Retina (tissue), 1 donor: Measurements from ENCODE around the gene PXMP2.

Source experiments
- DNase-seq: peaks from one replicate; pipeline ENCODE4 v3.0.0-alpha.2; 2016

The PXMP2 gene

DNA sequence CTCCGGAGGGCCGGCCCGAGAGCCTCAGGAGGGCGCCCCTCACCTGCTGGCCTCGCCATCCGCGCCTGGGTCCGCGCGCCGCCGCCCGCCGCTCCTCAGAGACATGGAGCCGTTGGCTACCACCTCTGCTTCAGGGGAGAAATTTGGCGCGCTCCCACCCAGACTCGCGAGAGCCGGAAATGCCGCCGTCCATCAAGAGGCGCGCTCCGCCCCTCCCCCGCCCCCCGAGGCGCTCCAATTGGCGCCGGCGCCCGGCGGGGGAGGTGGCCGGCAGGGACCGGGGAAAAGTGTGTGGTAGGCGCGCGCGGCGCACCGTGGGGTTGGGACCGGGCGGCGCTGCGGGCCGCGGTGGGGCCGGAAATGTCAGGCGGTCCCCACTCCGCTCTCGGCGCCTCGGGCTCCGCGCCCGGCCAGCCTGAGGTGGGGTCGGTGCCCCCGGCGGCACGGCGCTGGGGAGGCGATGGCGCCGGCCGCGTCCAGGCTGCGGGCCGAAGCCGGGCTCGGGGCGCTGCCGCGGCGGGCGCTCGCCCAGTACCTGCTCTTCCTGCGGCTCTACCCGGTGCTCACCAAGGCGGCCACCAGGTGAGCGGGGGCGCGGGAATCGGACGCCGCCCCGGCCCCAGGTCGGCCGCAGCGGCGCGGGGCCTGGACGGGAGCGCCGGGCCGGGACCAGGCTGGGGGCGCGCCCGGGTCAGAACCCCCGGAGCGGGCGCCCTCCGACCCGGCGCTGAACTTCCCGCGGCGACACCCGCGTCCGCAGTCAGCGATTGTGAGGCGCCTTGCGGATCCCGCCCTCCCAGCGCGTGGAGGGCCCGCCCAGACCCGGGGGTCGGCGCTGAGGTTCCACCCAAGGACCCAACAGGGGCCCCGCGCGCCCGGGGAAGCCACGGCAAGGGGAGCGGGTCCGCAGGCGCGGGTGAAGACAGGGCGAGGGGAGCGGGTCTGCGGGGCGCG lies at the start of gene PXMP2, which contains the start of gene POLE:
Gene PXMP2, plus strand, starts transcription at position 377 of the 954 bp plus-strand sequence. Its CDS starts 84 bp downstream, at position 461.
Gene POLE, minus strand, starts transcription at position 132 of the 954 bp plus-strand sequence. Its CDS starts 27 bp downstream, at position 105.
- DNase-seq, result peak; percentile 97

DNA sequence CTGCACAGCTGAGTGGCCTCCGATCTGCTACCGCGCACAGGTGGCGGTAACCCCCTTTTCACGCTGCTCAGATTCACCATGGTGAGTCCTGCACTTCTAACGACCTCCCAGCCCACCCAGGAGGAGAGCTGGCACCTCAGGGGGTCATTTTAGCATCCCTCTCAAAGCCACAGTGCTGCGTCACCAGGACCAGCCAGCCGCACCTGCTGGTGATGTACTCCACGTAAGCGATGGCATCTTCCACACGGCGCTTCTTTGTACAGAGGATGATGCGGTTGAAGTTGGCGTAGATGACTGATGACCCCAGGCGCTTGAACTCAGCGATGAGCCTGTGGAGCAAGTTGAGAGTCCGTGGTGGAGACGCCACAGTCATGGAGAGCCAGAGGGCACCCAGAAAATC lies 49.6 kb upstream of the PXMP2 start:
- DNase-seq, result no peak

DNA sequence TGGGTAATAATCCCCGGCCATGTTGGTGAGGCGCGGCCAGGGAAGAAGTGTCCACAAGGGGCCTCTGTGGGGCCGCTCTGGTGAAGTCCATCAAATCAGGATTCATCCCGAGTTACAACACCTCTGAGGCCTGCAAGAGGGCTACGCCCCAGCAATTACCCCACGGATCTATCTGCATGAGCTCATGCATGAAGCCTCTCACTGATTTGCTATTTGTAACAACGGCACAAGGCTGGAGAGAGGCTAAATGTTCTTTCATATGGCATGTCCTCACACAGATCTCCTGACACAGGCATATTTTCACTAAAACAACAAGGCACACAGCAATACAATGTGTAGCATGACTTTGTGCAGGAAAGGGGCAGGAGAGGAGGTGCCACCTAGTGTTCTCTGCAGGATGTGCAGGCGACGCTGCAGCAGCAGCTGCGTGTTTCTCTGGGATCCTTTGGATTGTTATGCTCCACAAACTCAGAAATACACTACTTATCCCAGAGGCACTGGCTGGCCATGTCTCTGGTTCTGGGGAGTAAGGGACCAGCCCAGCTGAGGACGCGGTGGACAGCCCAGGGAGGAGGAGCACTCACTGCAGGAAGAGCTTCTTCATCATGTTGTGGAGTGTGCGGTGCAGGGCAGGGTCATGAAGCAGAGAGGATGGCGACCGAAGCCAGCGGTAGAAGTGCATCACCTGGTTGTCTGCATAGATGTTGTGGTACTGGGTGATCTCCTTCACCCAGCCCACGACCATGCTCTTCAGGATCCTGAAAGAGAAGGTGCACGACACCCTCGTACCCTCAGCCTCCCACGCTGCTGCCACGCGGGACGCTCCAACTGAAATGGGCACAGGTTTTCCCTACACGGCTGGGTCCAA lies 48.6 kb upstream of the PXMP2 start:
- DNase-seq, result peak; percentile 58

DNA sequence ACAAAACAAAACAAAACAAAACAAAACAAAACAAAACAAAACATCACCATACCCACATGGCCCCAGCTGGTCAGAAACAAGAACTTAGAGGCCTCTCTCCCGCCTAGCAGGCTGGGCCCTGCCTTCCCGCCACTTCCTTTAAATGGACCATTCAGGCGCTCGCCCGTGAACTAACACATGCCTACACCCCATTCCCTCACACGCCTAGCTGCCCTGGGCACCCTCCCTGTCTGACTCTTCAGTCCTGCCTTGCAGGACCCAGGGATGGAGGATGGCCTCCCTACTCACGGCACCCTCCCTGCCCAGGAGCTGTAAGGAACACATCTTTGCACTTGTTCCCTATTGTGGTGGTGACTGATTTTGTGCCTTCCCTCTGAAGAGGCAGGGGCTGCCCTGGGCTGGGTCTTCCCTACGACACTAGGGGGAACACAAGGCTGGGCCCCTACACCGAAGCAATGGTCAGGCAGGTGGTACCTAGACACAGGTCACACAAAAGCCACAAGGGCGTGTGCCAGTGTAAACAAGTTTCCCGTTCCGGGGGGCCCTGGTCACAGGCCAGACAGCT lies 47.3 kb upstream of the PXMP2 start:
- no peak for DNase-seq

DNA sequence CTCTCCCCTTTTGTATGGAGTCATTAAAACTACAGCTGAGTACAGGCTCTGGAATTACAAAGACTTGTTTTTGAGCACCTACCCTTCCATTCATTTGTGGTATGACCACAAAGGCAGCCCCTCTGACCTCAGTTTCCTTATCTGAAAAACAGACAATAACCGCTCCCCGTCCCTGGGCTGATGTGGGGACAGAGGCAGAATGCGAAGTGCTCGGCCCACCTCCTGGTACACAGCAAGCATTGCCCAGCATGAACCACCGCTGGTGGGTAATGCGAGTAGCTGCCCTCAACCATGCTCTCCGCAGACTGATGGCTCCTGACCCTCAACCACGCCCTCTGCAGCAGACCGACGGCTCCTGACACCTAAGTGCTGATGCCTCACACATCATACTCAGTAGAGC lies 46.5 kb upstream of the PXMP2 start:
- DNase-seq, result no peak

DNA sequence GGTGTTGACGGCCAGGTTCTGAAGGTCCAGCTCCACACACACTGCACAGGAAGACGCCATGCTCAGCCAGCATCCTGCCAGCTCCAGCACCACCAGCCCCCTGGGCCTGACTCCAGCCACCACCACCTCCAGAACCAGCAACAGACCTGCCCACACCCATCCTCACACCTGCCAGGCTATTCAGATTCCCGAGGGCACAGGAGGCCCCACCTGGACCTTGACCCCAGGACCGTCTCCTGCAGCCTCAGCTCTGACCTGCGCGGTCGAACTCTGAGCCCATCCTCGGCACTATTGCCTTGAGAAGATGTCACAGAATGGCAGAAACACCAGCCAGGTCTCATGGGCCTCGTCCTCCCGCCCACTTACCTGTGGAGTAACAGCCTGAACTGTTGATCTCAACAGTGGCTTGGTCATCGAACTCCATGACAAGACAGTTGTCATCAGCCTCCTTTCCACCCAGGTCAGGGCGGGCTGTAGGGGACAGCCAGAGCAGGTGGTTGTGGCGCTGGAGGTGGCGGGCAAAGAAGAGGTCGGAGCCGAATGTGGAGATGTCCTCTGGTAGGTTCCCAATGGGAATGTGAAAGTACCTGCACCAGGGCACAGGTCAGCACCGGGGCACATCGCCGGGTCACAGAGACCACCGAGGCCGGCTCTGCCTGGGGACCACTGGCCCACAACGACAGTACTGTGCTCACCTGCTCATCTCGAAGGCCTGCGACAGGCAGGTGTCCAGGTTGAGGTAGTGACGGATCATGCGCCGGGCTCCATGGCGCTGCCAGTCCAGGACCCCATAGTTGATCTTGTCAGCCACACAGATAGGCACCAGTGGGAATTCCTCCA lies 45.4 kb upstream of the PXMP2 start:
- no peak for DNase-seq

DNA sequence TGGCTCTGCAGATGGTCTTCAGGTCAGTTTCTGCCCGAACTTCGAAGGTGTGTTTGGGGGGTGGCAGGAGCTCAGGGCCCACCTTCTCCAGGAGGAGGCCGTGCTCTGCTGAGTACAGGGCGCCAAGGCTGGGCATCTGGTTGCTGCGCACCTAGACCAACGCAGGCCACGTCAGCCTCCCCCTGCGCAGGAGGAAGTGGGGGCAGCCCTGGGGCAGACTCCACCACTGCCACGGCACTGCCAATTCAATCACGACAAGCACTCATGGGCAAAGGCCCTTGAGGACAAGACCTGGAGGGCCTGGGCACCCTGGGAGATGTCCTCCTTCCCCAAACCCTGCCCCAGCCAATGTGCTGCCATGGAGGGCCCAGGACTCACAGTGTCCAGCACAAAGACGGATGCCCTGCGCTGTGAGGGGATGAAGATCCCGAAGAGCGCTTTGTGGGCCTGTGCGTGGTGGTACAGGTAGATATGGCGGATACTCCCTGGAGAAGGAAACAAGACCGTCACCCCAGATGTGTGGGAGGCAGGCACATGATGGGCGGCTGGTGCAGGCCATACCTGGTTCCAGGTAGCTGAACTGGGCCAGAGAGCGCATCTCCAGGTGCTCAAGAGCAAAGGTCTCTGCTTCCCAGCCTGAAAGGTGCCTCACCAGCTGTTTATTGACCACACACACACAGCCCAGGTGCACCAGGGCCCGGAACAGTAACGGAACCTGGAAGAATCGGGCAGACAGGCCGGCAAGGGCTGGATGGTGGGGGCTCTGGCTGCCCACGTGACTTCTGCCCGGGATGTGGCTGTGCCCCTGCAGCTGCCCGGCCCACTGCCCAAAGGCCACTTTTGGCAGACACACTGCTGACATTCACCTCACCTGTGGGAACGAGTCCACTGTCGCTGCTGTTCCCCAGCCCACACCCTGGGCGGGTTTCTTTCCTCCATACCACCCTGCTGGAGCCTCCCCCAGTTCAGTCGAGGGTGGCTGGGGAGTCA lies 44.2 kb upstream of the PXMP2 start:
- DNase-seq, result no peak

DNA sequence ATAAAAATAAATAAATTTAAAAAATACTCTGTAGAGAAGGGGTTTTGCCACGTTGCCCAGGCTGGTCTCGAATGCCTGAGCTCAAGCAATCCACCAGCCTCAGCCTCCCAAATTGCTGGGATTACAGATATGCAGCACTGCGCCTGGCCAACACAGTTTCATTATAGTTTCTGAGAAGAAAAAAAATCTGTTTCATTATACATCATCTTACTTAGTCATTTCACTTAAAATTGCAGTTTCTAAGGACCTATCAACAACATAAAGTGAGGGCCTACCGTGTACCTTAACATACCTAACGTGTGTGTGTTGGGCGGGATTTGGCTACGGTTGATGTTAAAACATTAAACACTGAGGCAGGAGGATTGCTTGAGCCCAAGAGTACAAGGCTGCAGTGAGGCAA lies 40.5 kb upstream of the PXMP2 start:
- DNase-seq, result no peak

DNA sequence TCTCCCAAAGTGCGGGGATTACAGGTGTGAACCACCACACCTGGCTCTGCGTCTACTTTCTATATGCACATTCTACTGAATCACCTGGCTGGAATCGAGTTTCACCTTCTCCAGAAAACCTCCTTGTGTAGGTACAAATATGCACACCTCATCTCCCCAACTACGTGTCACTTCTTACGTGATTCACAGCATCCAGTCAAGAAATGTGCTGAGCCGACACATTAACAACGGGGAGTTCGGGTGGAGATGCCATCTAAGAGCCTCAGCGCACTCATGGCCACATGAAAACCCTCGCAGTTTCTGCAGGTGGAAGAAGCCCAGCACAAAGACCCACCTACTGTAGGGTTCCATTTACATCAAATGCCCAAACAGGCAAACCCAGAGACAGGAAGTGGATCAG lies 39.5 kb upstream of the PXMP2 start:
- no peak for DNase-seq

DNA sequence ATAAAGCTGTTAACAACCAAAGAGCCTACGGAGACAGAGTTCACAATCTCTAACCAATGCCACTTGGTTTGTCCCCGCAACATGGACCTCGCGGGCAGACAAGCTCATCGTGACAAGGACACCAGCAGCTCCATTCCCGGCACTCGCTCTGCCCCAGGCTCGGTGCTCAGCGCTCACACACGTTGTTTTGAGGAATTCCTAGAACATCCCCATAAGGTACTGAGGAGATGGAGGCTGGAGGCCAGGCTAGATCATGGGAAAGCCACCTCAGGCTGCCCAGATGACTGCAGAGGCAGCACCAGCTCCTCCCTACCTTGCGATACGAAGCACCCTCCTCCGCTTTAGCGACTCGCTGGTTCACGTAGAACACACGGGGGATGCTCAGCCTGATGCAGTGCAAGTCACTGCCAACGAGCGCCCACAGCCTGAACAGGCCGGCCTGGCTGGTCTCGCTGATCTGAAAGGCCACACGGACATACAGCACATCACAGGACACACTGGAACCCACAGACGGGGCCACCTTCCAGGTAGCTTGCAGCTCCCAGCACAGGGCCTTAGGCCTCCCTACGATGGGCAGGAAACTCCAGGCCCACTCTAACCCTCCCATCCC lies 38.7 kb upstream of the PXMP2 start:
- no peak for DNase-seq

DNA sequence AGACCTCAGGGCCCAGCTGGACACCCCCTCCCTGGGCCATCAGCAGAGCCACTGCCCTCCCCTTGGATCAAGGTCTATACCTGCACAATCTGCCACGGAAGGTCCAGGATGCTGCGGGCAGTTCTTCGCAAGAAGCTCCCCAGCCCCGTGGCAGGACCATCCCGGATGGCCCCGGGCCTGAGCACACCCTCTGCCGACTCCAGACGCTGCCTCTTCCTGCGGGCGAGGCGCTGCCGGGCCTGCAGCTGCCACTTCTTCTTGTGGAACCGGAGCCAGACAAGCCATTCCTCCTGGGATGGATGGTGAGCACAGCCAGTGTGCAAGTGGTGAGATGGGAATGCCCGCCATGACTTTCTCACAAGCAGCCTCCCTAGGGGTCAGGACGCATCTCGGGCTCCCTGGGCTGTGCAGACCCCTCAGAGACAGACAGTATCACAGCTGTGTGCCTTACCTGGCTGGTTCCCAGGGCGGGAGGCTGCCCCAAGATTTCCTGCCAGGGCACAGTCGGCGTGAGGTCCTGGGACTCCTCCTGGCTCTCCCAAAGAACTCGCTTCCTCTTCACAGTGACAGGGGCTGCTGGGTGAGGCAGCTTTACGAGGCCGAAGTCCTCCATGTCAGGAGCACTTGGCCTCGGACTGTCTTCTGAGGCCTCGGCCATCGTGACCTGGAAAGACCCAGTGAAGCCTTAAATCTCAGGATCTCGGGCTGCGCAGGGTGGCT lies 38.0 kb upstream of the PXMP2 start:
- DNase-seq, result no peak

DNA sequence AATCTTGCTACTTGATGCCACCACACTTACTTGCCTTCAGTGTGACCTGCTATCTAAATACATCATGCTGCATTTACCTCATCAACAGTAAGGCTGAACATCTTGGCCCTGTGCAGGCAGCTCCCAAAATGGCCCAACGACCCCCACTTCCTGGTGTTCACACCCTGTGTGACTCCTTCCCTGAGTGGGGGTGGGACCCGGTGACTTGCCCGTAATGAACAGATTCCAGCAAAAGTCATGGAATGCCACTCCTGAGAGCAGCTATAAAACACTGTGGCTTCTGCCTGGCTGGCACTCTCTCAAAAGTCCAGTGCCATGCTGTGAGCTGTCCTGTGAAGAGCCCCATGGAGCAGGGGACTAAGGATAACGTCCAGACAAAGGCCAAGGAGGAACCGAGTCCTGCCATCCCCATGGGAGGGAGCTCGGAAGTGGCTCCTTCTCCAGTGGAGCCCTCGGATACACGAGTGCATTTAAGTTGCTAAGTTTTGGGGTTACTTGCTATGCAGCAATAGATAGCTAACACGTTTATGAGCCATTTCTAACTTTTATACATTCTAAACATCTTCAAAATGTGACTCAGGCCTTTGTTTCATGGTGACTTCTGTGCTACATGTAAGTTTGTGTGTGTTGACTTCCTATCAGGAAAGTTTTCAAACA lies 35.8 kb upstream of the PXMP2 start:
- DNase-seq, result no peak

DNA sequence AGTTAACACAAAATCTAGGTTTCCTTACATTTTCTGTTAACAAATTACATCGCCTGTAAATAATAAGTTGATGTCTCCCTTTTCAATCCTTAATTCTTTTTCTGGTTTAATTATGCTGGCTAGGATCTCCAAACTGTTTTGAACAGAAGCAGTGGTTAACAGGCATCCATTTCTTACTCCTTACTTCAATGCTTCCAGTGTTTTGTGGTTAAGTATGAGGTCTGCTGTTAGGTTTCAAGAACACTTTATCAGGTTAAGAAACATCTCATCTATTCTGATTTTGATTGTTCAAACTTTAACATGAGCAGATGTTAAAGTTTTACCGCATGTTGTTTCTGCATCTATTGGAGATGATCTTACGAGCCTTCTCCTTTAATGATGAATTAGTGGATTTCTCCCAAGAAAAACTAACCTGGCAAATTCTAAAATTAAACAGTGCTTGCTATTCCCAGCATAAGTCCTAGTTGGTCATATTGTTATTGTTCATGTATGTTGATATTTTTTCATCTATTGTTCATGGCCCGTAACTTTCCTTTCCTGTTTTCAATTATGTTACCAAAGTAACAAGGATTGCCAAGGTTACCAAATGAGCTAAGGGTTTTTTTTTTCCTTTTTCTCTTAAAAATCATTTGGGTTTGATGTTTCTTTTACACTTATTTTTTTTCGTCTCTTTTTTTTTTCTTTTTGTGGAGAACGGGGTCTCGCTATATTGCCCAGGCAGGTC lies 33.7 kb upstream of the PXMP2 start:
- DNase-seq, result no peak

DNA sequence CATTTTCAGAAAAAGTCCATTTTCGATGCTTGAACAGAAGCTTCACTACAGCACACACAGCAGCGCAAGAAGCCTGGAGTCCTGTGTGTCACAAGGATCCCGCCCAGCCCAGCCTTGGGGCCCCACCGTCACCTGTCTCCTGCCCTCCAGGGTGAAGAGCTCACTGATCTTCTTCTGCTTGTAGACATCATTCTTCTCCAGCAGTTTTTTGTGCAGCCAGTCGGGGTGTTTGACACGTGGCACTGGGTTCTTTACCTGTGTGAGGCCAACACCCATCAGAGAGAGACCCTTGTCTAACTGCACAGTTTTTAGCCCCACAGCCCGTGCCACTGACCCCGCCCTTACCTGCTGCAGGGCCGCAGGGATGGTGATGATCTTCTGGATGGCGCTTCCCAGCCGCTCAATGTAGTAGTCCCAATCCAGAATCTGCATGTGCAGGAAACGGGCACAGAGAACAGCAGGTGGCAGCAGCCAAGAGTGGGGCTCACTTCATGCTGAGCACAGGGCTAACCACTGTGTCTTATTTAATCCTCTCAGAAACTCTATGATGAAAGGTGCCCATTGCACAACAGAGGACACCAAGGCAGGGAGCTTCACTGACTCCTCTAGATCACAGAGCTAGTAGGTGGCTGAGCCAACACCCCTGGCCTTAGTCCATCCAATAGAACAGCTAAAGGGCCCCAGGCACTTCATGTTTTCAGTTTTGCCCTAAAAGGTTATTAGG lies 30.2 kb upstream of the PXMP2 start:
- no peak for DNase-seq

DNA sequence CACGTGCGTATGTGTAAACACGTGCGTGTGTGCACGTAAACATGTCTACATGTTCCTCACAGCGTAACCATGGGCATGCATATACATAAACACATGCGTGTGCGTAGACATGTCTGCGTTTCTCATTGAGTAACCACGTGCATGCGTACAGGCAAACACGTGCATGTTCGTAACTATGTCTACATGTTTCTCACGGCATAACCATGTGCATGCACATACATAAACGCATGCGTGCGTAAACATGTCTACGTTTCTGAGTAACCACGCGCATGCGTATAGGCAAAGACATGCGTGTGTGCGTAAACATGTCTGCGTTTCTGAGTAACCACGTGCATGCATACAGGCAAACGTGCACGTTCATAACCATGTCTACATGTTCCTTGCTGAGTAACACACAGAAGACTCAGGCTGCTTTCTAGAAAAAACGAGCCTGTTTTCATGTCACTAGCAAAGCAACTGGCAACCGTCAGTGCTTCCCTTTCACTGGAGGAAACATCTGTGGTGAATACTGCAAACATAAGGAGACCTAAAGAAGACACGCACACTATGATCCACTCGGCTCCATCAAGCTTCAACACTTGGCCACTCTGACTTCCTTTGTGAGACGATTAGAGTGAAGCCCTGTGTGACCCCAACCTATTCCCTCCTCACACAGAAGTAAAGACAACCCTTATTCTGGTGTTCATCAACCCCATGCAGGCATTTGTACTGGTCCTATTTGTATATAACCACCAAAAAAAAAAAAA lies 29.1 kb upstream of the PXMP2 start:
- no peak for DNase-seq

DNA sequence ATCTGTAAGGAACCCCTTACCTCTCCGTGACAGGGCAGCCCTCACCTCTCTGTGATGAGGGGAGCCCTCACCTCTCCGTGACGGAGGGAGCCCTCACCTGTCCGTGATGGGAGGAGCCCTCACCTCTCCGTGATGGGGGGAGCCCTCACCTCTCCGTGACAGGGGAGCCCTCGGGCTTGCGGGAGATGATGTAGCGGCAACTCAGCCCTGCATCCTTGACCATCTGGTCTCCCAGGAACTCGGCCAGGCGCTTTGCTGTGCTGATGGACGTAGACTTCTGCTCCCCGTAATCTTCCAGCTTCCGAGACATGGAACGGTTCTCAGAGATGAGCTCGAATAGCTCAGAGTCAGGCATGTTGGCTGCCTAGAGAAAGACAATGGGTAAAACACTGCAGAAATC lies 28.2 kb upstream of the PXMP2 start:
- DNase-seq, result no peak

DNA sequence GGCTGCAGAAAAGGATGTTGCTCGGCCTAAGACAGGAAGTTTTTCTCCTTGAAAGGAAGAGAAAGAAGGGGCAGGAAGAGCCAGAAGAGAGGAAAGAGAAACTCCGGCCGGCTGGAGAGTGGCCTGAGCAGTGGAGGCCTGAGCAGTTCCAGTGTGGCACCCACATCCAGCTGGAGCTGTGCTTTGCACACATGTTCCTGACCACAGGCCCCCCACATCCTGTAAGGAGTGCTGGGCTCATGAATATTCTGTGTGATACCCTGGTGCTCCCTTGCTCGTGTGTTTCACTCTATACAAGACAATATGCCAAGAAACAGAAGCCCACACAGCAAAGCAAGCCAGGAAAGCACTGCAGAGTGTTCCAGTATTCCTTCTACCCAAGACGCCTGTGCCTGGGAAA lies 27.3 kb upstream of the PXMP2 start:
- DNase-seq, result no peak
